GM18520 (cell line): ENCODE results near the gene FIBIN.
"Not testable (repeated sequence)": the region's sequence is repeated elsewhere in the genome, so short reads cannot be mapped to it uniquely, and the experiment has no call there.

Source experiments
- ATAC-seq: cut with Tn5 transposase; IDR thresholded peaks from one replicate; pipeline ENCODE4 v1.9.1; 2021; ENCODE audit not compliant: unreplicated experiment

The FIBIN gene

GRCh38 chr11:26993965-26994457 lies at the start of gene FIBIN:
FIBIN (plus strand) TSS chr11:26994112; CDS start chr11:26994527, 415 bp downstream.
- no peak for ATAC-seq

- no peak for ATAC-seq
Observed at GRCh38 chr11:26944866-26945664, 48.8 kb upstream of the FIBIN start.

GRCh38 chr11:26946257-26946716 lies 47.6 kb upstream of the FIBIN start:
- ATAC-seq = no peak

- no peak for ATAC-seq
Observed at GRCh38 chr11:26947379-26947844, 46.5 kb upstream of the FIBIN start.

- no peak for ATAC-seq
Observed at GRCh38 chr11:26947904-26948639, 45.8 kb upstream of the FIBIN start.

- no peak for ATAC-seq
Observed at GRCh38 chr11:26948881-26949280, 45.0 kb upstream of the FIBIN start.

- no peak for ATAC-seq
Observed at GRCh38 chr11:26949846-26950245, 44.1 kb upstream of the FIBIN start.

GRCh38 chr11:26950260-26950719 lies 43.6 kb upstream of the FIBIN start:
- no peak for ATAC-seq

- no peak for ATAC-seq
Observed at GRCh38 chr11:26951809-26952515, 42.0 kb upstream of the FIBIN start.

GRCh38 chr11:26953770-26954392 lies 40.0 kb upstream of the FIBIN start:
- no peak for ATAC-seq

GRCh38 chr11:26958005-26958701 lies 35.8 kb upstream of the FIBIN start:
- no peak for ATAC-seq

- no peak for ATAC-seq
Observed at GRCh38 chr11:26958702-26959049, 35.2 kb upstream of the FIBIN start.

- ATAC-seq = no peak
Observed at GRCh38 chr11:26960281-26960680, 33.6 kb upstream of the FIBIN start.

- ATAC-seq = no peak
Observed at GRCh38 chr11:26963764-26964163, 30.1 kb upstream of the FIBIN start.

- no peak for ATAC-seq
Observed at GRCh38 chr11:26964339-26964738, 29.6 kb upstream of the FIBIN start.

- ATAC-seq = not testable (repeated sequence)
Observed at GRCh38 chr11:26964847-26965485, 28.9 kb upstream of the FIBIN start.

GRCh38 chr11:26971961-26972360 lies 22.0 kb upstream of the FIBIN start:
- no peak for ATAC-seq

GRCh38 chr11:26974069-26974783 lies 19.7 kb upstream of the FIBIN start:
- ATAC-seq = no peak

- no peak for ATAC-seq
Observed at GRCh38 chr11:26974996-26975395, 18.9 kb upstream of the FIBIN start.
